Measurements from ENCODE around the gene ANKRD44. TPM values are rescaled to one million over a fixed set of nuclear protein-coding genes. Genes with fewer than 3 reads are reported as not detected.

The ANKRD44 gene
- total RNA-seq, 1 donor from 2014 or later = 4.0 TPM

DNA sequence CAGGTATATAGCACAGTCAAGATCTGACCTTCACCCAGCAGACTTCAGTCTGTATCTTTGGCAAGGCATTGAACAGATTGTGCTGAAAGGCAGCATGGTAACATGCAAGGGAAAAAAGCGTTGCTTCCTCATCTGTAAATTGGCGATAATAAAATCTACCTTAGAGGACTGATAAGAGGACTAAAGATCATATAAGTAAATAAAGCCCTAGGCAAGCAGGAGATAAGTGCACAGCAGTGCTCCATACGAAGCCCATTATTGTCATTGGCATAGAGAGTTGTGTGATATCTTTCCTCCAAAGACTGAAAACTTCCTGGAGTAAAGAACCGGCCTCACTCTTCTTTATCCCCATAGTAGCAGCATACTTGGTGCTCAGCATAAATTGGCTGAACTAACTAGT lies 162.6 kb downstream of the ANKRD44 start:
- no peak for DNase-seq (ENCODE audit: low spot score, unreplicated experiment)
- Mint-ChIP-seq H3K4me1 (ENCODE audit: low read depth) (peaks cover 2% of the 10 kb centered on the region), H3K27me3 (no peaks in the 10 kb centered on the region), H3K36me3 (ENCODE audit: insufficient read depth) (no peaks in the 10 kb centered on the region), H3K27ac (no peak overlapping the region), H3K4me3 (ENCODE audit: low read depth) (no peak overlapping the region), H3K9me3 (ENCODE audit: low read depth) (no peaks in the 10 kb centered on the region)
- TF ChIP-seq, protein P1, sequence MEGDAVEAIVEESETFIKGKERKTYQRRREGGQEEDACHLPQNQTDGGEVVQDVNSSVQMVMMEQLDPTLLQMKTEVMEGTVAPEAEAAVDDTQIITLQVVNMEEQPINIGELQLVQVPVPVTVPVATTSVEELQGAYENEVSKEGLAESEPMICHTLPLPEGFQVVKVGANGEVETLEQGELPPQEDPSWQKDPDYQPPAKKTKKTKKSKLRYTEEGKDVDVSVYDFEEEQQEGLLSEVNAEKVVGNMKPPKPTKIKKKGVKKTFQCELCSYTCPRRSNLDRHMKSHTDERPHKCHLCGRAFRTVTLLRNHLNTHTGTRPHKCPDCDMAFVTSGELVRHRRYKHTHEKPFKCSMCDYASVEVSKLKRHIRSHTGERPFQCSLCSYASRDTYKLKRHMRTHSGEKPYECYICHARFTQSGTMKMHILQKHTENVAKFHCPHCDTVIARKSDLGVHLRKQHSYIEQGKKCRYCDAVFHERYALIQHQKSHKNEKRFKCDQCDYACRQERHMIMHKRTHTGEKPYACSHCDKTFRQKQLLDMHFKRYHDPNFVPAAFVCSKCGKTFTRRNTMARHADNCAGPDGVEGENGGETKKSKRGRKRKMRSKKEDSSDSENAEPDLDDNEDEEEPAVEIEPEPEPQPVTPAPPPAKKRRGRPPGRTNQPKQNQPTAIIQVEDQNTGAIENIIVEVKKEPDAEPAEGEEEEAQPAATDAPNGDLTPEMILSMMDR (IDR thresholded peaks at IDR 0.05; ENCODE audit: unreplicated experiment) = no peak

DNA sequence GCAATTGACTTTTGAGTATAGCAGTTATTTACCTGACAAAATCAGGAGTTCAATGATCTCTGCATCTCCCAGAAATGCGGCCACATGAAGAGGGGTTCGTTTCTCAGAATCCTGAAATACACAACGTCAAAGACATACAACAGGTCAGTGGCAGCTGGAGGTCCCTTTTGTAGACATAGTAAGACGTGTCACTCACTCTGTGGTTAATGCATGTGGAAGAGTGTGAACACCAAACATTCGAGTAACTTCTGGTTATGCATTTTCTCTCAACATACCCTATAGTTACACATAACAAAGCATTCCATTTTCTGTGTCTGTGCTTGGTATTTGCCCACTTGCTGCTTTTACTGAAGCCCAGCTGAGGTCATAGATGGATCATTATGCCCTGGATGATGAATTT lies 163.6 kb downstream of the ANKRD44 start:
- no peak overlapping the region for H3K27ac Mint-ChIP-seq
- H3K4me1 Mint-ChIP-seq (ENCODE audit: low read depth) = peaks cover 2% of the 10 kb centered on the region
- H3K36me3 Mint-ChIP-seq (ENCODE audit: insufficient read depth) = no peaks in the 10 kb centered on the region
- DNase-seq (ENCODE audit: low spot score, unreplicated experiment) = no peak
- no peaks in the 10 kb centered on the region for H3K27me3 Mint-ChIP-seq
- TF ChIP-seq, protein P1 (IDR thresholded peaks at IDR 0.05; ENCODE audit: unreplicated experiment) = no peak
- no peaks in the 10 kb centered on the region for H3K9me3 Mint-ChIP-seq (ENCODE audit: low read depth)
- H3K4me3 Mint-ChIP-seq (ENCODE audit: low read depth) = no peak overlapping the region

DNA sequence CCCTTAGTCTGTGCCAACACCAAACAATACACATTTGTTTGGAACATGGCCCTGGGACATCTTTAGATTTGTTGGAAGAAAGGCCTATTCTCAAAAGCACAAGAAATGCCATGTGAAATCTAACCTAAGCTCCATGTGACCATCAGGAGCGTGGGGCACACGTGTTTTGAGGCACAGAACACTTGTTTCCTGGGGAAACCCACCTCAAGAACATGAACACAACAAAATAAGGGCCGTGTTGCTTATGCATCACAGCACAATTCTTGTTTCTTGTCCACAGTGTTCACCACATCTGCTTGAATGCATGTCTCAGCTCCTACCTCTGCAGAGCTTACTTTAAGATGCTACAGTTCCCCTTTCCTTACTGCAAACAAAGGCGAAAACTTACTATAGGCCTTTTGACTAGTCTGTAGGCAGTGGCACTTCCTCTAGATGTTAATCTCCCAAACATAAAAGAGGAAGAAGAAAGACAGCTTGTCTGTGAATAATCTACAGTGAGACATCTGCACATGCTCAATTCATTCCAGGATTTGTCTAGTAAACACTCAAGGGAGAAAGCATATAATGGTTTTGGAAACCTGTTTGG lies 165.0 kb downstream of the ANKRD44 start:
- H3K4me3 Mint-ChIP-seq (ENCODE audit: low read depth) = no peak overlapping the region
- no peaks in the 10 kb centered on the region for H3K36me3 Mint-ChIP-seq (ENCODE audit: insufficient read depth)
- no peaks in the 10 kb centered on the region for H3K27me3 Mint-ChIP-seq
- peak overlapping the region; percentile 41 for H3K27ac Mint-ChIP-seq
- no peak for DNase-seq (ENCODE audit: low spot score, unreplicated experiment)
- no peaks in the 10 kb centered on the region for H3K9me3 Mint-ChIP-seq (ENCODE audit: low read depth)
- TF ChIP-seq, protein P1 (IDR thresholded peaks at IDR 0.05; ENCODE audit: unreplicated experiment) = no peak
- peaks cover 2% of the 10 kb centered on the region for H3K4me1 Mint-ChIP-seq (ENCODE audit: low read depth)

DNA sequence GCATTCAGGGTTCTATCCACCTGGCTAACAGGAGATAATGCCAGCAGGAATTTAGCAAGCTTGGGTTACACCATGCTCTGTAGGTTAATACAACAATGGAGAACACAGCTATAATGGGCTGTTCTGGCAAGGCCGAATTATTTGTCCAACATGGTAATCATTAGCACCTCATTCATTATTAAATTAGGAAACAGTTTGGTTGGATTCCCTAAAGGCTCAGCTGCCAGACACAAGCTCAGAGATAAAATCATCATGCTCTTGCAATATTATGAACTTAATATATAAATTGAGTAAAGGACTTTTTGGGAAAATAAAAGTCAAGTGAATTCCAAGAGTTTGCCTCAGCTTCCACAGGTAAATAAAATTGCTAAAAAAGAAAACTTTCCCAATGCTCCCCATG lies 166.4 kb downstream of the ANKRD44 start:
- H3K9me3 Mint-ChIP-seq (ENCODE audit: low read depth) = no peaks in the 10 kb centered on the region
- no peak overlapping the region for H3K27ac Mint-ChIP-seq
- H3K36me3 Mint-ChIP-seq (ENCODE audit: insufficient read depth) = no peaks in the 10 kb centered on the region
- TF ChIP-seq, protein P1 (IDR thresholded peaks at IDR 0.05; ENCODE audit: unreplicated experiment) = no peak
- no peak overlapping the region for H3K4me3 Mint-ChIP-seq (ENCODE audit: low read depth)
- no peak for DNase-seq (ENCODE audit: low spot score, unreplicated experiment)
- peaks cover 2% of the 10 kb centered on the region for H3K4me1 Mint-ChIP-seq (ENCODE audit: low read depth)
- no peaks in the 10 kb centered on the region for H3K27me3 Mint-ChIP-seq

DNA sequence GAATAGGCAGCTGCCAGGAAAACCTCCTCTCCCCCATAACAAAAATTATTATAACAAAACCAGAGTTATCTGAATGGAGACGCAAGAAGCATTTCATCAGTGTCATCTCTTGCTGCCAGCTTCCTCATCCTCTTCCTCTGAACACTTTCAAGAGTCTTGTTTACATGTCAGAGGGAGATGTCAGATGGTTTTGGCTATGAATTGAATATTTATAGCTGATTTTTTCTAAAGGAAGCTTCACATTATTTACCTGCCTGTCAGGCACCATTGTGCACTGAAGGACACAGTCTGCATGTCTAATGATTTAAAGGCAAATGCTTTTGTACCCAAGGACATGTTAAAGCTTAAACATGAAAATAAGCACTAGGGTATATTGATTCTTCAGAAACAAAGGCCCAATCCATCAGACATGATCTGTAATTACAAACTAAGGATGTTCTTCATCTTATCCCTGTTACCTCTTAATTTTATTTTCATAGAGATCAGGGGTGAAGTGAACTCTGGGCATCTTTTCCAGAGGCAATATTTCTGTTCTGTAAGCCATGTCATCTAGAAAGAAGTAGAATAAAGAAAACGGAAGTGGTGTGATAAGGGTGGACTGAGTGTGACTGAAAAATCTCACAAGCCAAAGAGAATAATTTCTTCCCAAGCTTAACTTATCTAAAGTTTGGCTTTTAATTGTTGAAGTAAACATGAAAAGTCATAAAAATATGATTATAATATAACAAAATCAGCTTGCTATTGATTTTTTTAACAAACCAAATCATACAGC lies 168.7 kb downstream of the ANKRD44 start:
- TF ChIP-seq, protein P1 (IDR thresholded peaks at IDR 0.05; ENCODE audit: unreplicated experiment) = no peak
- Mint-ChIP-seq H3K27ac (no peak overlapping the region), H3K27me3 (no peaks in the 10 kb centered on the region), H3K4me1 (ENCODE audit: low read depth) (peaks cover 8% of the 10 kb centered on the region), H3K9me3 (ENCODE audit: low read depth) (no peaks in the 10 kb centered on the region), H3K4me3 (ENCODE audit: low read depth) (no peak overlapping the region), H3K36me3 (ENCODE audit: insufficient read depth) (no peaks in the 10 kb centered on the region)
- DNase-seq (ENCODE audit: low spot score, unreplicated experiment) = no peak
